Measurements from ENCODE around the gene FBXW11.
"Not testable (repeated sequence)": the region's sequence is repeated elsewhere in the genome, so short reads cannot be mapped to it uniquely, and the experiment has no call there.

Gene FBXW11

GRCh38 chr5:171924493-171925122 lies 81.8 kb downstream of the FBXW11 start:
- TF ChIP-seq CTCF (IDR thresholded peaks at IDR 0.05; ENCODE audit: extremely low read depth, missing control alignments), result no peak
- no peak for DNase-seq (ENCODE audit: low spot score)

DNA sequence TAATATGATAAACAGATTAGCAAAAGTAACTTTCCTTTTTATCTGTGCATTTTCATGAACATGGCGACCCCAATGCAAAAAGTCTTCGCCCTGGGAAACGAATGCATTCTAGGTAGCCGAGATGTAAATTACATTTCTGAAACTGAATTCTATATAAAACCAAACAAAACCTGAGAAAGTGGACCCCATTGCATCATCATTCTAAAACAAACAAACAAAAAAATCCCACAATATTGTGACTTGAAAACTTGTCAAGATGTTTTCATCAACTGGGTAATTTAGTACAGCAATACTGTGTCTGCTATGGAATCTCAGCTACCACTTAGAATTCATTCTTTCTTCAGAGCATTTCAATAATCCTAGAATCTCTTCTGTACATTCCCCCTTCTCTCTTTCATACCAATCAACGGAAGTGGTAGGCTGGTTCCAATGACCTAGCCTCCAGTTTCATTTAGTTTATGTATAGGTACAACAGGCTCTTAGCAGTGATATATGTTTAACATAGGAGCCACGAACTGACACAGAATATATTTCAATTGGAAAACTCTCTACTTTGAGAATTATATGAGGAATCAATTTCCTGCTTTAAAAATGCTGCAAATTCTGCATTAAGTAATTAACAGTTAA lies 85.6 kb downstream of the FBXW11 start:
- no peak for TF ChIP-seq CTCF (IDR thresholded peaks at IDR 0.05; ENCODE audit: extremely low read depth, missing control alignments)
- no peak for DNase-seq (ENCODE audit: low spot score)

DNA sequence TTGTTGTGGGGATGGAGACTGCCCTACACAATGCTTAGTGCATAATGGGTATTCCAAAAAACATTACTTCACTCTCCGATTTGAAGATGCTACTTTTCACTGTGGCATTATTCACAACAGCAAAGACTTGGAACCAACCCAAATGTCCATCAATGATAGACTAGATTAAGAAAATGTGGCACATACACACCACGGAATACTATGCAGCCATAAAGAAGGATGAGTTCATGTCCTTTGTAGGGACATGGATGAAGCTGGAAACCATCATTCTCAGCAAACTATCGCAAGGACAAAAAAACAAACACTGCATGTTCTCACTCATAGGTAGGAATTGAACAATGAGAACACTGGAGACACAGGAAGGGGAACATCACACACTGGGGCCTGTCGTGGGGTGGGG lies 90.7 kb downstream of the FBXW11 start:
- DNase-seq (ENCODE audit: low spot score), result not testable (repeated sequence)

DNA sequence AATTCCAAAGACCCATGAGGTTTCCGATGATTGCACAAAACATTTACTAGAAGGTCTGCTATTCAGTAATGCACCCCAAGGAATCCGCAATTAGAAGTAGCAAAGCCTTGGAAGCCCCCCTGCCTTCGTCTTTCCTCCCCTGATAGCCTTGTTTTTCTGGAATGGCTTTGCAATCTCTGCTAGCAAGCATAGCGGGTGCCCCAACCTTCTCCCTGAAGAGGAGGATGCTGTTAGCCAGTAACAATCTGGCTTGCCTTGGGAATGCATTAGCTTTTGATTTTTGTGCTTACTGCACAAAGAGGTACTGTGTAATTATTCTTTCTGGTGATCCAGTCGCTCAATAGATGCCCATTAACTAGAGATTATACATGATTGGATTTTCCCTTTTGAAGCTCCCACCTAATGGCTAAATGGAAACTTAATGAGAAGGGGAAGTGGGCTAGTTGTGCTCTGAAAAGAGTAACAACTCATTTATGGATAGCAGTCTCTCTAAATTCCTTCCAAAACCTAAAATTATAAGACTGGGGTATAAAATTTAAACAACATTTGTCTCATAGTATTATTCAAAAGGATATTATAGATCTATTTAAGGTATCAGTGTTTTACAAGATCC lies 91.6 kb downstream of the FBXW11 start:
- DNase-seq (ENCODE audit: low spot score), result no peak
- no peak for TF ChIP-seq CTCF (IDR thresholded peaks at IDR 0.05; ENCODE audit: extremely low read depth, missing control alignments)

GRCh38 chr5:171913987-171914273 lies 92.5 kb downstream of the FBXW11 start:
- no peak for TF ChIP-seq CTCF (IDR thresholded peaks at IDR 0.05; ENCODE audit: extremely low read depth, missing control alignments)
- DNase-seq (ENCODE audit: low spot score), result no peak

DNA sequence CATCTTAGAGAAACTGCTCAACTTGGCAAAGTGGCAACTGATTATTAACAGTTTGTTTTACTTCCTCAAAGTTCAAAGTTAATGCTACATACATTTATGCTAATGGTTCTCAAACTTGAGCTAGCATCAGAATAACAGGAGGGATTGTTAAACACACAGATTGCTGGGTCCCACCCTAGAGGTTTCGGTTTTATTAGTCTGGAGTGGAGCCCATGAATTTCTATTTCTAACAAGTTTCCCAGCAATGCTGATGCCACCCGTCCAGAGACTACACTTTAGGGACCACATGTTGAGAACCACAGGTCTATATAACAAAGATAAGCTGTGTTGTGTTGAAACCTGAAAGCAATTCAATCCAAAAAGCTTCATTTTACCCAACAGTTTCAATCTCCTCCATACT lies 95.3 kb downstream of the FBXW11 start:
- TF ChIP-seq CTCF (IDR thresholded peaks at IDR 0.05; ENCODE audit: extremely low read depth, missing control alignments), result no peak

DNA sequence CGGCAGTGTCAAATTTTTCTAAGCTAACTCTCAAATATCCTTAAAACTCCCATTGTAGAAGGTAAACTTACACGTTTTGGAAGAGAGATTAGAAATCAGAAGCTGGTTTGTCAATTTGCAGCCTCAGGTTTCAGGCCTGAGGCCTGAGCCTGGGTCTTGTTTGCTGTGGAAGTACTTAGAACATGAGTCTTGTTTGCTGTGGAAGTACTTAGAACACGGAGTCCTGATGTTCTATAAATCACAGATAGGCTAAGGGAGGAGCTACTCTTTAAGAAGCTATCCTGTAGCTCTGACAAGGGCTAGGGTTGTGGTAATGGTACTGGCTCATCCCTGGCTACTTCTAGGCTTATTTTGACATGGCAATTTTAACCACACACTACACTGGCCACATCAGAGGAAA lies 97.8 kb downstream of the FBXW11 start:
- TF ChIP-seq CTCF (IDR thresholded peaks at IDR 0.05; ENCODE audit: extremely low read depth, missing control alignments), result no peak
- DNase-seq (ENCODE audit: low spot score), result no peak

More for the DNA sequence above, 95.3 kb downstream of the FBXW11 start:
- DNase-seq (ENCODE audit: low spot score), result no peak
